Measurements from ENCODE around the gene RPS6KA2.
"Not testable (repeated sequence)": the region's sequence is repeated elsewhere in the genome, so short reads cannot be mapped to it uniquely, and the experiment has no call there.

RPS6KA2 gene

DNA sequence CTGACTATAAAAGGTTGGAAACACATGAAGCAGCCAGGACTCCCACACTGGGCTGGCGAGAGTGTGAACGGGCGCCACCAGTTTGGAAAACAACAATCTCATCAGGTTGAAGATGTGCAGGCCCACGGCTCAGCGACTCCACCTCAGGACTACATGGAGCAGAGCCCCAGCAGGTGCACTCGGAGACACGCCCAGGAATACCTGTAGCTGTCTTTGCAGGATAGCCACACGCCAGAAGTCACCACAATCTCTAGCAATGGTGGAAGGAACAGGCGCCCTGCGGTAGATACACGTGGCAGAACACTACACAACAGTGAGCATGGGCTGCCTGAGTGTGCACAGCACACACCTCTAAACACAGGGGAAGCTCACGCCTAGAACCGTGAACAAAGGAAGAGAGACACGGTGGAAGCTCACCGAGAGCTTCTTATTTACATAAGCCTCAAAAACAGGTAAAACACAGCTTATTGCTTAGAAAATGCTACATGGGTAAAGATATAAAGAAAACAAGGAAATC, 28.7 kb upstream of the RPS6KA2 start:
- no peak for DNase-seq

DNA sequence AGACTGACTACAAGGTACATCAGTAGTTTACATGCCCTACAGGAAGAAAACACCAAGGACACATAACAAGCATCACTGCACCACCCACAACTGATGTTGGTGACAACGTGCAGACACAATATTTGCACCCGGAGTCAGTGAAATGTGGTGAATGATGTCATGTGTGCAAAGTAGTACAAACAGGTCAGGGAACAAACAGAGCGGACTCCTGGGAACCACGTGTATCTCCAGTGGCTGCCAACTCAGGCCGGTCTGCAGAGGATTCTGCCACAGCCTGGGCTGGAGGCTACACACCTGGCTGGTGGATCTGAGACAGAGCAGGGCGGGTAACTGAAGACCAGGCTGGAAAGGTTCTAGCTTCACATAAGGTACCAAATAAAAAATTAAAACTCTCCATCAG, 28.2 kb upstream of the RPS6KA2 start:
- no peak for DNase-seq

DNA sequence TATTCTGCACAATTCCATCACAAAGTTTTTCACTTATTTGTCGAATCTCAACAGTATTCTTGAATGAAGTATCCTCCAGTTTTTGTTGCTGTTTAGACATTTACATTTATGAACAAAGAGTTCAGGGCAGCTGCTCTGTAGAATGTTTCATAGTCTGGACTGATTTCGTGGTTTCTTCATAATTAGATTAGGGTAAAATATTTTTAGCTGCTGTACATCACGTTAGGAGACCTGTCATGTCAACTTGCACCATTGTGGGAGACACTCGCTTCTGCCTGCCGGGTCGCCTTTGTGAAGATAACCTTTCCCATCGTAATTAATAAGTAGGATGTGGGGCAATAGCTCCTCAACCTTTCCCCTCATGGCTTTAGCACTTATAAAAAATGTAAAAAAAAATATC, 27.5 kb upstream of the RPS6KA2 start:
- no peak for DNase-seq

DNA sequence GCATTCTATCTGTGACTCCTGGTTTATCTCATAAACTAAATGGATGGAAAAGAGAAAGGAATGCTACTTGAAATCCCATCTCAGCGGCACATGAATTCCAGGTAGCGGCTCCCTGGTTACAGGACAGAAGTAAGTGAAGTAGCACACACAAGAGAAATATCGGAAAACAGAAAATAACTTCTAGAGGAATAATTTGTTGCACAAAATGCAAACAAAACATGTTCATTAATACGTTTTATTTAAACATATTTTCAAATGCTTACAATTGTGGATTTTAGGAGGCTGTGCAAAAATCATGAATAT, 26.5 kb upstream of the RPS6KA2 start:
- no peak for DNase-seq

DNA sequence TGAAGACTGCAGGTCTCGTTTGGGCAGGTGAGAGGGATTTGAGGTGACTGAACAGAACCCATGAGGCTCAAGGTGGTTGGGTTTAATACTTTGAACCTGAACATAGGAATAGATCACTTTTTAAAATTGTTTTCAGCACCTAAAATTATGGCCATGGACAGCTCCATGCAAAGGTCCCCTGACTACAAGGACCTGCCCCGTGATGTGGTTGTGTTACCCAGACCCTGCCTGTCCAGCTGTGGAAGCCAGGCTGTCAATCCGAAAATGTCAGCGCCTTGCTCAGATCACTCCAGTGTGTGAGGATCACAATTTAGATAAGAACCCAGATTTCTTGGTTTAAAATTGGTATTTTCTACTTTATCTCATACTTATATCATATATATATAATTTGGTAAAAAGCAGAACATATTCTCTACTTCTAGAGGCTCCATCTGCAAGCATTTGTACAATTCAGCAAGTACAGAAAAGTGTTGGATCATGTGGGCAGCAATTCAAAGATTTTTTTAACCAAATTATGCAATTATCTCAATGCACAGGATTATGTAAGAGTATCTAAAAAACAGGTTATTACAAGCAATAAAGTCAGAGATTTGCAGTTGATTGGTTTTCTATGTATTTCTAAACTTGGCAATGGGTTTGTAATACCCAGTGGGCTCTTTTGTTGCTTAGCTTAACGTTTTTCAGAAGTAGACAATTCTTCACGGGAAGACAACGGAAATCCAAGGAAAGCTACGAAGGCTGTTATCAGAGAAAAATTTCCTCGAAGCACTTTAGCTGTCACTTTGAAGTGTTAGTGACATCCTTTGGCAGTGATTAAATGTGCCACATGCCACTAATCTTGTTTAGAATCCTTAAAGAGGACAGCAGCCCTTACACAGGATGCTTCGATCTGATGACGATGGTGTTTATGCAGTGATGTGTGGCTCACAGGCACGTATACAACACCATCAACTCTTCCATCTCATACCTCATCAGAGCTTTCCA, 24.1 kb upstream of the RPS6KA2 start:
- DNase-seq: no peak

DNA sequence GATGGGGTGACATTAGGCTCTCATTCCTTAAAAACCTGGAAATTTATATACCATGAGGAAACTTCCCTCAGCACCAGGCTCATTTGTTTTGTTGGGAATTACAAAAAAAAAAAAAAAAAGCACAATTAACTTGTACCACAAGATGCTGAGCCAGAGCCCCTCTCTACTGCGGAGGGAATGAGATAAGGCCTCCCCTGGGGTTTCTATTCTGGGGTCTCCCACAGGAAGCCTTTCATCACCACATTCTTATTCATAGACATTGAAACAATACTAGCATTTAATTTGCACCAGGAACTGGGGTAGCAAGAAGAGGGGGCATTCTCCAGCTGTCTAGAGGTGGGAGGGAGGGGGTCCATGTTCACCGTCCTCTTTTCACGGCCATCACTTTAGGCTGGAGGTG, 23.0 kb upstream of the RPS6KA2 start:
- DNase-seq: no peak

DNA sequence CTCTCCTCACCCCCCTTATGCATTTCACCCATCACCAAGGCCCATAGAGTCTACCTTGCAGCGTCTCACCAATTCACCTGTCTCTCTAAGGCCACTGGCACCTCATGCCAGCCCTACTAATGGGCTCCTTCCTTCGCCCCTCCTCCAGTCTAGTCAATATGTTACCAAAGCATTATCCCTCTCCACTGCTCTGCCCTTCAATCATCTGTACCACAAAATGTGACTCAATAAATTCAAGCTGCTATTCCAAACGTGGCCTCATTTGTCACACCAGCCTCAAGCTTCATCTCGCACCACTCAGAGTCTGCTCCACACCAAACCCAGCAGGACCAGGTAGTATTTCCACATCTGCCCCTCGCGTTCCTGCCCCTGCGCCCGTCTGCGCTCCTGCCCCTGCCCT, 21.8 kb upstream of the RPS6KA2 start:
- no peak for DNase-seq

DNA sequence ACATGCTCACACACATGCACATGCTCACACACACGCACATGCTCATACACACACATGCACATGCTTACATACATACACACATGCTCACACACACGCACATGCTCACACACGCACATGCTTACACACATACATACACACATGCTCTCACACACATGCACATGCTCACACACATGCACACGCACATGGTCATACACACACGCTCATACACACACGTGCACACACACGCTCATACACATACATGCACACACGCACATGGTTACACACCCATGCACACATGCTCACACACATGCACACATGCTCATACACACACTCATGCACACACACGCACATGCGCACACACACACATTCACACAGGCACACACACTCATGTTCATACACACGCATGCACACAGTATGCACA, 20.8 kb upstream of the RPS6KA2 start:
- DNase-seq: no peak

DNA sequence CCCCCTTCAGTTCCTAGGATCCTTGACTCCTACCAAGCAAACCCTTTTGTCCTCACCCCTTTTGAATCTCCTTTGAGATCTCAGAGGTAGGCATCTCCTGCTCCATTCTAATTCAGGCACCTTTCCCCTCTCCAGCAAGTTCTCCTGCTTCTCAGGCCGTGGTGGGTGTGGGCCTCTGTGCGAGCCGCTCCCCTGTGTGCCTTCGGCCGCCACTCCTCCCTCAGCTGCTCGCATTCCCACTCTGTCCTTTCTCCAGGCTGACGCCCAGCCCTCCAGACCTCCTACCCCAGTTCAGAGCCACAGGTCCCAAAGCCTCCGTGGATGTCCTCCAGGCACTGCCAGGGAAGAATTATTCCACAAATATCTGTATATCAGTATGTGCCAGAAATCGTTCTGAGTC, 19.7 kb upstream of the RPS6KA2 start:
- no peak for DNase-seq

DNA sequence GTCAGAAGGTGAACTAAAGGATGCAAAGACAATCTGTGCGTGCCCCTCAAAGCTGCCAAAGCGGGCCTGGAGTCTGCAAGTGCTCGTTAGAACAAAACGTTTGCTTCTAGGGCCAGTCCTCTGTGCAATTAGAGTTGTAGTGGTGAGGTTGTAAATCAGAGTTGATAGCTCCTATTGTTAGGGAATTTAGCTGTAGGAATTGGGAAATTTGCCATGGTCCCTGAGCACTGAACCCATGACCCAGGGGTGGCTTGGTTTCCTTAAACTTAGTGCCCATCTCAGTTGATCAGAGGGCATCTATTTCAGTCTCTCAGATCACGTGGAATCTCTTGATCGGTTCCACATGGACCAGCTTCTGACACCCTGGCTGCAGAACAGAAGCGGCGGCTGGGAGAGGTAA, 18.8 kb upstream of the RPS6KA2 start:
- no peak for DNase-seq

DNA sequence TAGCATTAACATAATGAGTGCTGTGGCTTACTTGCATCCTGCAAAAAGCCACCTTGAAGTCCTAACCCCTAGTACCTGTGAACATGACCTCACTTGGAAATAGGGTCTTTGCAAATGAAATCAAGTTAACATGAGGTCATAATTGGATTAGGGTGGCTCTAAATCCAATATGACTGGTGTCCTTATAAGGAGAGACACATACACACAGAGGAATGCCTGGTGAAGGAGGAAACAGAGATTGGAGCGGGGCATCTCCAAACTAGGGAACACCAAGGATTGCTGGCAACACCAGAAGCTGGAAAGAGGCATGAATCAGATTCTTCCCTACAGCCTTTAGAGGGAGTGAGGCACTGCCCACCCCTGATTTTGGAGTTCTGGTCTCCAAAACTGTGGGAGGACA, 17.6 kb upstream of the RPS6KA2 start:
- no peak for DNase-seq

DNA sequence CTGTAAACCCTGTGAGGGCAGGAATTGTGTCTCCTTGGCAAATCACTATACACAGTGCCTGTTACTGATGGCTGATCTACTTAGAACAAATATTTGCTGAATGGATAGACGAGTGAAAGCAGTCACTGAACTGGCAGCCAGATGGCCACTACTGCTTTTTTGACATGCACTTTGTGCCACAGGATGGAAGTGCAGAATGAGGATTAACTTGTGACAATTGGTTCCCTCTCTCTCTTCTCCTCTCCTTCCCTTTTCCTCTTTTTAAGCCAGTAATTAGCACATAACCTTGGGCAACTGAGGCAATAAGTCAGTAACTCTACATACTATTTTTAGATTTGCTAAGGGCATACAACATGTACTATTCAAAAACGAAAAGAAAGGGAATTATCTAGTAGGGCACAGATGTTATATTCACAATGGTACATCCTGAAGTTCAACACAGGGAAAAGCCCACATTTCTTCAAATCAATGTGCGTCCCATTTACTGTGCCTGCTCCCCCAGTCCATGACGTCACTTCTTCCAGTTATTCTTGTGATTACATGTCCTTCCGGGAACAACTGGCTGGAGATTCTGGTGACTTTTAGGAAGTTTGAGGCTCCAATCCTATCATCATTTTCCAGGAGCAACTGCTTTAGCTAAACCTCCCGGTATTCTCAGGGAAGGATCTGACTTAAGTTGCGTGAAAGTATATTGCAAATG, 17.0 kb upstream of the RPS6KA2 start:
- no peak for DNase-seq

DNA sequence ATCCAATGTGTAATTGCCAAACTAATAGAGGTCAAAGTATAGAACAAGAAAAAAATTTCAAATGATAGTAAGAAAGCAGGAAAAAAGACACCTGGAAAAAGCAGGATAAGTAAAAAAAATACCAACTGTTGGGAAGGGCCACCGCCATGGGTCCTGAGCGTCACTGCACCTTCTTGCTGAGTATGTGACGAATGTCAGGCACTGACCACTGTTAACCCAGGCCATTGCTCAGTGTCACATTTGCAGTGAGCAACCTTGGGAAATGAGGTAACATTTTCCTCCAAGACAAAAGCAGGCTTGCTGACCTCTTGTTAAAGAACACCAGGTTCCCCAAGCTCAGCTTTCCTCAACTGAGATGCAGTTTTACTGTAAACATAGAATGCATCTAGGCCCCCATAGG, 15.6 kb upstream of the RPS6KA2 start:
- no peak for DNase-seq

DNA sequence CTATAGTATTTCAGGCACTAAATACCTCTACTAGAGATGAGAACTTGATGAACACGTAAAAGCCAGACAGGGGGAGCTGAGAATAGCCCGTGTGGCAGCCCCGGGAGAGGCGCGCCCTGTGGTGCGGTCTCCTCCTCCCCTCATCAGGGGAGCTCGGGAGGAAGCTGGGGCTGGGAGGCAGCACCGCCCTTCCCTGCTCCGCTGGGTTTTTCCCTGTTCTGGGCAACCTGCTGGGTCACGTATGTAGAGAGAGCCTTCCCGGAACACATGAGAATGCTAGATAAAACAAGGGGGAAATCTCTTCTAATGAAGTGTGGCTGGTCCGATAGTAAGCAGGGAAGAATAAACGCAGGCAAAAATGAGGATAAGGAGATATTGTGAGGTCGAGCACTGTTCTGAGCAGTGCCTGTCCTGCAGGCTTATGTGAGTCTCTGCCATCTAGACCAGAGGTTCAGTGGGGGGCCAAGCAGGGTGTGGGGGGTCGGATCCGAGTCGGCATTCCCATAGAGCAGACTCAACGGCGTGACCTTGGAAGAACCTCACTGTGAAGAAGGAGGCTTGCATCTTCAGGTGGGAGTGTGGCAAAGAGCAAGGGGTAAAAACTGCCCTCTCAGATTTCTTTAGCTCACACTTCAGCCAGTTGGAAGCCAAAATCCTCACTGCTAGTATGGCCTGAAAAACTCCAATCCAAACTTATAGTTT, 13.4 kb upstream of the RPS6KA2 start:
- no peak for DNase-seq

DNA sequence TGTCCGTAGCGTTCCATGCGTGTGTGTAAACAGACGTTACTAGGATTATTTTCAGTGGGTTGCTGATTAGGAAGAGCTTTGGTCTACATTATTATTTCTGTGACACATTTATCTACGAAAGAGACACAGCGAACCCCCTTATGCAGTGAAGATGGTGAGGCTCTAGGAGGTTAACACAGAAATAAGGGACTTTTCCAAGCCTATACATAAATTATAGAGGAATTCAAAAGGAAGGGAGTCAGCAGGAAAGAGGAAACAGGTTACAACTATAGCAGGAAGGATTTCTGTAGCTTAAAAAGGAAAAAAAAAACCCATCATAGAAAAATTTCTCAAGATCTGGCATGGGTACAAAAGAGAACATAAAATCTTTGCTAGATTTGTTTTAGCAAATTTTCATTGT, 12.9 kb upstream of the RPS6KA2 start:
- DNase-seq: no peak

DNA sequence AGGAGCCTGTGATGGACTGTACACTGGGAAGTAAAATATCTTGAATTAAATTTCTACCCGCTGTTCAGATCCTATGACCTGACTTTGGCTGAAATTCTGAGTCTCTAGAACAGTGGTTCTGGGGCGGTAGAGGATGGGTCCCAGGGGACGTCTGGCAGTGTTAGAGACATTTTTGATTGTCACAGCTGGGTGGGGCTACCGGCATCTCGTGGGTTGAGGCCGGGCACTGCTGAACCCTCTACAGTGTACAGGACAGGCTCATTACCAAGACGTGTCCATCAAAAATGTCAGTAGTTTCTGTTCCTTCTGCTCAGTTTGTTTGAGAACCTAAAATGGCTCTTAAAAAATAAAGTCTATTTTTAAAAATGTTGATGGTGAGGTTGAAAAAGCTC, 11.5 kb upstream of the RPS6KA2 start:
- no peak for DNase-seq

DNA sequence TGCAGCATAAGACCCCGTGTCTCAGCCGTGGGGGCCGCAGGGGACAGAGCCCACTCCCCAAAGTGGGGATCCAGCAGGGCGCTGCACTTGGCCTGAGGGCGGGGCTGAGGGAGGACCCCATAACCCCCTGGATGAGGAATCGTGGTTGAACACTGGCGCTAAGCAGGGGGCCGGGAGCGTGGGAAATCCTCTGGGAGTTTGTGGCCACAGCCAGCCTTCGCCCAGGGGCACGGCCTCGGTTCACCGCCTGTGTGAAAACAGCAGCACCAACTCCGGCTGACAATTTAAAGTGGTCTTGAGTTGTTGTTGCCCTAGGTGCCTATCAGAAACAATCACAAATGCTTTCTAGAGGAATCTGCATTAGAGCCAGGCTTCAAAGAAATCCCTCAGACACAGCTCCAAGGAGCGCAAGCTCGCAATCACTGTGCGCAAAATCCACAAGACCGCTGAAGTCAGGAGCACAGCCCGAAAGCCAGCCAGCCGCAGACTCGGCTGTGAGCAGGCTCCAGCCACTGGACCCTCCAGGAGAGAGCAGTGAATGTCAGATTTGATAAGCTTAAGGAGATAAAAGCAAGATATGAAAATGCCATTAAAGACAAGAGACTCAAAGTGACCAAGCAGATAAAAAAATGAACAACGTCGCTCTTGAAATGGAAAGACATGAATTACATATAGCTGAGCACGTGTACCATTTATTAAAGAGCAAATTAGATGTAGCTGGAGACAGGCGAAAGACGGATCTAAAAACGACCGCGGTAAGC, 10.9 kb upstream of the RPS6KA2 start:
- DNase-seq: no peak

DNA sequence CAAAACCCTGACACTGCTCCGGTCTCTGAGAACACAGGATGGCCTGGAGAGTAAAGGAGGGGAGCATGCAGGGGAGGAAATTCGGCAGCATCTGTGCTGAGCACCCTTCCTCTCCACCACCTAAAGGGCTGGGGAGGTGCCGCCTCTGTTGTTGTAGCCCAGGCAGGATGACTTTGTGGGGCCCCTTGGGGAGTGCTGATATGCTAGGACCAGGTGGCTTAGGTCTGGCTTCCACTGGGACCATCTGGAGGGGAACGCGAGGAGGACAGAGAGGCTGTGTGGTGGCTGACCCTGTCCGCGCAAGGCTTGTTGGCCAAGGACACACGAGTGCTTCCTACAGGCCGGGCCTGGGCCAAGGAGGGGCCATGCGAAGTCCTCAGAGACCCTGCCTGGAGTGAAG, 9.9 kb upstream of the RPS6KA2 start:
- DNase-seq: no peak

DNA sequence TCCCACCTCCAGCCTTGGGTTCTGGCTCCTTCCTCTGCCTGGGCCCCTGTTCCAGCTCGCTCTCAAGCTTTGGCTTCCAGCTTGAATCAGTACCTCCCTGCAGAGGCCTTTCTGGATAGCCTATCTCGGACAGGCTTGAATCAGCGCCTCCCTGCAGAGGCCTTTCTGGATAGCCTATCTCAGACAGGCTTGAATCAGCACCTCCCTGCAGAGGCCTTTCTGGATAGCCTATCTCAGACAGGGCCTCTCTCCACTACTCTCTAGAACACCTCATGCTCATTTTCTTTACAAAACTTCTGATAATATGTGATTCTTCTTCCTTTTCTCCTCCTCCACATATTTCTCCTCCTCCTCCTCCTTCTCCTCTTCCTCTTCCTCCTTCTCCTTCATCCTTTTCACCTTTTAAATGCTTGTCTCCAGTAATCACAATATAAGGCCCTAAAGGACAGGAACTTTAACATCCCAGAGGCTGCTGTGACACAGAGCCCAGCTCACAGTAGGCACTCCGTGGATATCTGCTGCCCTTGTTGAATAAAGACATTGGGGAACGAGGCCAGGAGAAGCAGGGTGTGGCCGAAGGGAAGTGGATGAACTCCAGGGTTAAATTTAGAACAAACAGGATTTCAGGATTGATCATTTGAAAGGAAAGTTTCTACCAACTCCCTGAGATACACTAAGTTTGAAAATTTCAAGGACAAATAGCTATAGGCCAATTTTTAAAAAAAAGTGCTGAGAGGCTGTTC, 9.3 kb upstream of the RPS6KA2 start:
- no peak for DNase-seq

DNA sequence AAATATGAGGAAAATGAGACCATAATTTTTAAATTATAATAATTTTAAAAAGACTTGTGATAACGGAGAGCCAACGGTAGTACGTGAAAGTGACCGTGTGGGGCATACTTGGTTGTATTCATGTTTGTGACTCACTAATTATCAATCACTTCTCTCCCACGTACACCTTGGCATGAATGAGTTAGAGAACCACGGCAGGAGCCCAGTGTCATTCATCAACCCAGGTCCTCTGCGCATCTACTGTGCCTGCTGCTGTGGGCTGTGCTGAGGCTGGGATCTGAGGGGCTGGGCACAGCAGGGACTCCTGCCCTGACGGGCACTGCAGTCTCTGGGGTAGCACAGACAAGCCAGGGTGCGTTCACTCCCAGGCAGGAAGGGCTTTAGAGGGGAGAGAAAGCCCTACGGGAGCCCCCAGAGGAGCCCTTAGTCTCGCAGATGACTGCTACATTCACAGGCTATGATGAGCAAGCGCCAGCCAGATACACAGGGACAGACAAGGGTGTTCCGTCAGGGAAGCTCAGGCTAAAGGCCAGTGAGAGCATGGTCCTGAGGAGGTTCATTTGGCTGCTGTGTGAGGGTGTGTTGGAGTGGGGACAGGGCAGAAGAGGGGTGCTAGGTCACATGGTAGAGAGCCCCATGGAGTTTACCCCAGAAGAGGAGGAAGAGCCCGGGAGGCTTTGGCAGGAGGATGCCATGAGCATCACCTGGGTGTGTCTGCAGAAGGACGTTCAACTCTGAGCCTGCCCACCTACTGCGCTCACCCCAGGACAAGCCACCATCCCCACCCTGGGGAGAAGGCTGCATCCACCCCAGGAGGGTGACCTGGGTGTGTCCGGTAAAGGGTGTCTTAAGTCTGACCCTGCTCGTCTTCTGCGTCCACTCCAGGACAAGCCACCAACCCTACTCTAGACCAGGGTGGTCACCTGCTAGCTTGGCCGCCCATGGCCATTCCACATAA, 8.2 kb upstream of the RPS6KA2 start:
- DNase-seq: no peak

DNA sequence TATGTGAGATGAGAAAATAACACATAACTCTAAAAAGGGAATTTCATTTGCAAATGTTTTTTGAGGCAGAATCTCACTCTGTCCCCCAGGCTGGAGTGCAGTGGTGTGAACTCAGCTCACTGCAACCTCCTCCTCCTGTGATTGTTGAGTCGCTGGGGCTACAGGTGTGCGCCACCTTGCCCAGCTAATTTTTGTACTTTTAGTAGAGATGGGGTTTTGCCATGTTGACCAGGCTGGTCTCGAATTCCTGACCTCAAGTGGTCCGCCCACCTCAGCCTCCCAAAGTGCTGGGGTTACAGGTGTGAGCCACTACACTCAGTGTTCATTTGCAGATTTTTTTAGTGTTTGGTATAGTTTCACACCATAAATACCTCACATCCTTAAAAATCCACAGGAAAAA, 7.5 kb upstream of the RPS6KA2 start:
- not testable (repeated sequence) for DNase-seq

Measured in NCI-H1436 (cell line).